Thoracic aorta (tissue), 2 donors: Measurements from ENCODE around the gene USP27X. TPM values are rescaled to one million over a fixed set of nuclear protein-coding genes. Genes with fewer than 3 reads are reported as not detected.

Experiments
- ATAC-seq: fragments of 150-250 bp; one replicate; pipeline ENCODE4 v1.8.0; 2017; ENCODE audit warnings: low read depth; ENCODE audit not compliant: insufficient number of reproducible peaks, low FRiP score
- DNase-seq: peaks from one replicate; pipeline ENCODE4 v3.0.0-alpha.2; 2020; ENCODE audit warnings: low spot score
- H3K27ac ChIP-seq, 2 donors: fragments of 200-600 bp; sonication (generic); 1 replicate in 1 of 2; 2 replicates in 1 of 2; pipeline ENCODE4 v1.5.1; 2016; ENCODE audit warnings: mild to moderate bottlenecking in 2 of 2, moderate library complexity in 2 of 2
- H3K27me3 ChIP-seq: fragments of 200-600 bp; sonication (generic); replicated peaks from 2 replicates; pipeline ENCODE4 v1.6.0; 2016; ENCODE audit warnings: mild to moderate bottlenecking; ENCODE audit not compliant: insufficient read depth
- H3K36me3 ChIP-seq: fragments of 200-600 bp; sonication (generic); one replicate; pipeline ENCODE4 v1.5.1; 2016
- H3K4me1 ChIP-seq, 2 donors: fragments of 200-600 bp; sonication (generic); 1 replicate in 1 of 2; 2 replicates in 1 of 2; pipeline versions ENCODE4 v1.5.1 to v1.6.0; 2016; ENCODE audit warnings: low read depth in 2 of 2, mild to moderate bottlenecking in 1 of 2; ENCODE audit not compliant: control insufficient read depth in 1 of 2
- H3K4me3 ChIP-seq: fragments of 200-600 bp; sonication (generic); 2 replicates; pipeline ENCODE4 v1.5.1; 2016; ENCODE audit warnings: mild to moderate bottlenecking
- H3K9me3 ChIP-seq: fragments of 200-600 bp; sonication (generic); 2 replicates; pipeline ENCODE4 v1.5.1; 2016
- total RNA-seq, 2 donors: library from RNA; depleted of rRNA; stranded (reverse); fragments of >200 nt; gene quantifications; one replicate each; pipeline versions ENCODE4 v1.1.0 to v1.2.3, GENCODE V29; 2016
- TF ChIP-seq, protein P1 (sequence below): fragments of 200-600 bp; sonication (generic); IDR thresholded peaks from one replicate; pipeline ENCODE4 v1.5.1; 2019; ENCODE audit warnings: antibody characterized with exemption

The USP27X gene
- total RNA-seq, 2 donors from 2014 or later, result 2.3 to 2.6 TPM

- TF ChIP-seq, protein P1, sequence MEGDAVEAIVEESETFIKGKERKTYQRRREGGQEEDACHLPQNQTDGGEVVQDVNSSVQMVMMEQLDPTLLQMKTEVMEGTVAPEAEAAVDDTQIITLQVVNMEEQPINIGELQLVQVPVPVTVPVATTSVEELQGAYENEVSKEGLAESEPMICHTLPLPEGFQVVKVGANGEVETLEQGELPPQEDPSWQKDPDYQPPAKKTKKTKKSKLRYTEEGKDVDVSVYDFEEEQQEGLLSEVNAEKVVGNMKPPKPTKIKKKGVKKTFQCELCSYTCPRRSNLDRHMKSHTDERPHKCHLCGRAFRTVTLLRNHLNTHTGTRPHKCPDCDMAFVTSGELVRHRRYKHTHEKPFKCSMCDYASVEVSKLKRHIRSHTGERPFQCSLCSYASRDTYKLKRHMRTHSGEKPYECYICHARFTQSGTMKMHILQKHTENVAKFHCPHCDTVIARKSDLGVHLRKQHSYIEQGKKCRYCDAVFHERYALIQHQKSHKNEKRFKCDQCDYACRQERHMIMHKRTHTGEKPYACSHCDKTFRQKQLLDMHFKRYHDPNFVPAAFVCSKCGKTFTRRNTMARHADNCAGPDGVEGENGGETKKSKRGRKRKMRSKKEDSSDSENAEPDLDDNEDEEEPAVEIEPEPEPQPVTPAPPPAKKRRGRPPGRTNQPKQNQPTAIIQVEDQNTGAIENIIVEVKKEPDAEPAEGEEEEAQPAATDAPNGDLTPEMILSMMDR, result no peak
- Histone ChIP-seq H3K27me3 (no peaks in the 10 kb centered on the region), H3K9me3 (no peaks in the 10 kb centered on the region), H3K4me1 (peaks cover 0 to 11% of the 10 kb centered on the region in 2 donors), H3K27ac (no peak overlapping the region), H3K4me3 (no peak overlapping the region), H3K36me3 (no peaks in the 10 kb centered on the region)
- DNase-seq (no peak), ATAC-seq (no peak)
Measured at GRCh38 chrX:49921109-49921508, 41.8 kb downstream of the USP27X start.

DNA sequence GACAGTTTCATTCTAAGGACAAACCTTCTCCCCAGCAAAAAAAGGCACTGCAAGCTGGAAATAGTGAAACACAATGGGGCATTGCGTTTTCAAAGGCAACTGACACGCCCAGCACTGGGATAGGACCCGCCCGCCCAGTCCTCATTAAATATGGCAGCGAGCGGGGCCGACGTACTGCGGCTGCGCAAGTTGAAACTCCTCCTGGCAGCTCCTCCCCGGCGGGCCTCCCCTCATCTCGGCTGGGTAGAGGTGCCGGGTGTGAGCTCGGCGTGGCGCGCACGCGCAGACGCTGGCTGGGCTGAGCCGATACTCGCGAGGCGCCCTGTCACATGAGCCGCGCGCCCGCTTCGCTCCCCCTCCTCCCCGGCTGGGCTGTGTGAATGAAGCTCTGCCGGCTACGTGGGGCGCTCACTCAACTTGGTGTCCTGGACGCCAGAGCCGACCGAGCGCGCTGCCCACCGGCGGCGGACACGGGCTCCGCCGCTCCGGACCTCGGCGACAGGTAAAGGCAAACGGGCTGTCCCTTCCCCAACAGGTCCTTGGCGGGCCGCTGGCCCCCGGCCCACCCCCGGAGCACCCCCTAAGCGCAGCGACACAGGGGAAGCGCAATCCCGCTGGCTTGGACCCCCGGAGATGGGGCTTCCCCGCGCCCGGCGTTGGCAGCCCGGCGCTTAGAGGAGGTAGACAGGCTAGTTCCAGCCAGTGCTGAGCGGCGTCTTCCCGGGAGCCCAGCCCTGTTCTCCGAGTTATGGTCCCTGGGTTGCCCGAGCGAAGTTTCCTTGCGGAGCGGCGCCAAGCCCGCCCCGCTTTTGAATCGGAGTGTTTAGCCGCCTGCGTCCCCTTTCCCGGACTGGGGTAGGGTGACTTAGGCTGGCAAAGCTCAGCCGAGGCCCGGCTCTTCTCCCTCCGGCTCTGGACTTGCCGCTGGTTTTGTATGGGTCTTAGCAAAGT is 43.3 kb downstream of the USP27X start, which contains the start of gene CLCN5:
Gene CLCN5 (plus strand): TSS at position 306 of the 951 bp plus-strand sequence. CDS start 2,703 bp downstream, outside the sequence.
- TF ChIP-seq, protein P1, result no peak
- ATAC-seq (peak; percentile 89), DNase-seq (peak; percentile 77)
- Histone ChIP-seq H3K27ac (peak within 1 kb of the TSS; percentile 43 to 77), H3K4me1 (peaks cover 0 to 11% of the 10 kb centered on the region in 2 donors), H3K27me3 (no peaks in the 10 kb centered on the region), H3K36me3 (no peaks in the 10 kb centered on the region), H3K9me3 (no peaks in the 10 kb centered on the region), H3K4me3 (peak within 1 kb of the TSS; percentile 88)

DNA sequence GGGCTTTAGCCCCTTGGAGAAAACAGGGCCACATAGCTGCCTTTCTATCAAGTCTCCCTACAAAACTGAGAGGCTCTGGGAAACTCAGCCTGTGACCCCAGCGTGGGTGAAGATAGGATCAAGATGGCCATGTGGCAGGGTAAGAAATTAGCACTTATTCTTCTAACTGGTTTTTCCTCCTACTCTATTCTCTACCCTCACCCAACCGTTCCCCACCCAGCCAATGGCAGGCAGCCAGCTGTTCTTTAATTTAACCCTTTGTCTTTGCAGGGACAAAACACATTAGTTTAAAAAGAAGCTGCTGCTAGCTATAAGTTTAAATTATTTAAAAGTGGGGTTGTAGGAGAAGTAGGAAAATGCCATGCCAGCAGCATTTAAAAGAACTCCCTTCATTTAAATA is 45.9 kb downstream of the USP27X start:
- peaks cover 0 to 6% of the 10 kb centered on the region in 2 donors for H3K4me1 ChIP-seq
- H3K27me3 ChIP-seq, result no peaks in the 10 kb centered on the region
- no peak for DNase-seq
- H3K4me3 ChIP-seq, result no peak overlapping the region
- no peaks in the 10 kb centered on the region for H3K9me3 ChIP-seq
- H3K36me3 ChIP-seq, result no peaks in the 10 kb centered on the region
- ATAC-seq, result no peak
- TF ChIP-seq, protein P1, result no peak
- no peak overlapping the region for H3K27ac ChIP-seq

DNA sequence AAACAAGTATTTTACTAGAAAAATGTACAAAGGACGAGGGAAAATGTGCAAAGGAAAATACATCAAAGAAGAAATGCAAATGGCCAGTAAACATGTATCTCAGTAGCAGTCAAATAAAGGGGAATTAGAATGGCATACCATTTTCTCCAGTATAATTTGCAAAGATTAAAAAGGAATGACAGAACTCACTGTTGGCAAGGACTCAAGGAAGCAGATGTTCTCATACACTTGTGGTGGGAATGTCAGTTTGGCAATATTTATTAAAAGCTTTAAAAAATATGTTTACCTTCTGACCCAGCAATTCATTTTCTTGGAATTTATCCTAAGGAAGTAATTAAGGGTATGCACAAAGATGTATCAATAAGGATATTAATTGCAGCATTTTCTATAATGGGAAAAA is 50.8 kb downstream of the USP27X start:
- Histone ChIP-seq H3K27me3 (no peaks in the 10 kb centered on the region), H3K36me3 (no peaks in the 10 kb centered on the region), H3K4me3 (no peak overlapping the region), H3K4me1 (no peaks in the 10 kb centered on the region), H3K9me3 (no peaks in the 10 kb centered on the region), H3K27ac (no peak overlapping the region)
- ATAC-seq (no peak), DNase-seq (no peak)
- TF ChIP-seq, protein P1, result no peak

Other genes starting within 250 kb of the USP27X start
- gene PAGE1, start 183.5 kb upstream of the USP27X start, total RNA-seq, result not detected
- not detected for gene PAGE4, start 50.2 kb upstream of the USP27X start, total RNA-seq
- gene CLCN5, start 43.1 kb downstream of the USP27X start, total RNA-seq, result 1 to 10 TPM; 6.3 to 9.6 TPM